CD4-positive, alpha-beta T cell treated with Interleukin-21 for 1 hour (primary cell): ENCODE measurements around the gene DAZAP1.

Source experiments
- DNase-seq: peaks from one replicate; pipeline ENCODE4 v3.0.0-alpha.2; 2020

The DAZAP1 gene

DNA sequence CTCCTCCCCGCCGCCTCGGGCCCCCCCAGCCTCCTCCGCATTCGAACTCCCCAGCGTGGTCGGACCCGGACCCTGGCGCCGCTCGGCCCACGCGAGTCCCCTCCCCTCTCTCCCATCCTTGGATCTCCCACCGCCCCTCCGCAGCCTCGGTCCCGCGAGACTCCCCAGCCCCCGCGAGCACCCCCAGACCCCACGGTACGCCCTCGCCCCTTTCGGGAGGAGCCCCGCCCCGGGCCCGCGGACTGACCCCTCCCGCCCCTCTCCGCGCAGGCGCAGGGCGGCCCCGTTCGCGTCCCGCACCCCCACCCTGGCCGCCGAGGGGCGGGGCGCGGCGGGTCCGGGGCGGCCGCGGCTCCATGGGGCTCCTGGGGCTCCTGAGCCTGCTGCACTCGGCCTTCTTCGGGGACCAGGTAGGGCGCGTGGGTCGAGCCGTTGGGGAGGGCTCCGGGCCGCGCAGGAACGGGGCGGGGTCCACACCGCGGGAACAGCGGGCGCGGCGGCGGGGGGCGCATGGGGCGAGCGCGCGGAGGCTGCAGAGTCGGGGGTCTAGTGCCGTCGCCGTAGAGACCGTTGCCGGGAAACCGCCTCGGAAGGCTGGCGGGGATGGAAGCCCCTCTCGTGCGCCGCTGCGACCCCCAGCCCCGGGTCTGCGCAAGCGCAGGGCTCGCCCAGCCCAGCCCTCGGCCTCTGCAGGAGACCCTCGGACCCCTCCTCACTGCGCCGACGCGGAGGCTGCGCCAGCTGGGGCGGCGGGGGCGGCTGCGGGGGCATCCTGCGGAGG is 38.7 kb downstream of the DAZAP1 start:
- no peak for DNase-seq

DNA sequence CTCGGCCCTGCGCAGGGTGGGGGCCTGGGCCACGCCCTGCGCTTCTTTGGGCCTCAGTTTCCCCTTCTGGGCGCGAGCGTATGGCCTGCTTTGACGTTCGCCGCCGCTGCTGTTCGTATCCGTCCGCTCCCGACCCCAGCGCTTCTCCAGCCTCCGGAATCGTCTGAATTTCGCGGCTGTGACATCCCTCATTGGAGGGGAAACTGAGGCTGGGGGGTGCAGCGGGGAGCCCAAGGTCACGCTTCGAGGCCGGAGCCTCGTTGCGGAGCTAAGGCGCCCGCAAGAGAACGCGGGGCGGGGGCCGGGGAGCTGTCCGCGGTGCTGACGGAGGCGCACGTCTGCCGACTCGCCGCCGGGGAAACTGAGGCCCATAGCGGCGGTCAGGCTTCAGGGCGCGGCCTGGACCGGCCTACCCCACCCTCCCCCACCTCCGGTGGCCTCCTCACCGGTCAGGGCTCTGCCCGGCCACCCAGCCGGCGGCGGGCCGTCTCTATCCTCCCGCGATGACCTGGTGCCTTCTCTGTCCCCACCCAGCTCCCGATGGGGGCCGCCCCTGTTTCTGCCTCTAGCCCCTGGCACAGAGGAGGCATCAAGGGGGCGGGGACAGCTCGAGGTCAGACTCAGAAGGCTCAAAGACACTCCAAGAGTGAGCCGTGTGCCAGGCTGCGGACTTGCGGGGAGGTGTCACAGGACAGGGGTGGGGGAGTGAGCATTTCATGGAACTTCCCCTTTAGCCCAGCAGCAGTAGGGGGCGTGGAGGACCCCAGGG is 39.5 kb downstream of the DAZAP1 start:
- peak; percentile 24 for DNase-seq

DNA sequence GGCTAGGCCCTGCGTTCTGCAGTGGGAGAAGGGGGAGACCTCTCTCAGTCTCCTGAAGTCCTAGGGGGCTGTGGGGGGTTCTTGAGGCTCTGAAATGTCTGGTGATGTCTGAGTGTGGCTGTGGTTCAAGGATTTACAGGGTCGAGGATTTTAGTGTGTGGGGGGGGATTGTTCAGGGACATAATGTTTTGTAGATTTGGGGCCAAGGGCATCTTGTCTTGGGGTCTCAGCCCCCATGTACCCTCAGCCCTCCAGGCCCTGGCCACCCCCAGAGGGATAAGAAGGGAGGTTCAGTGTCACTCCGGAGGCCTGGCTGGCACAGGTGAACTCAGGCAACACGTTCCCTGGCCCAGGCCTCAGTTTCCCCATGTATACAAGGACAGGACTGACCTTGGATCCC is 40.1 kb downstream of the DAZAP1 start:
- no peak for DNase-seq

DNA sequence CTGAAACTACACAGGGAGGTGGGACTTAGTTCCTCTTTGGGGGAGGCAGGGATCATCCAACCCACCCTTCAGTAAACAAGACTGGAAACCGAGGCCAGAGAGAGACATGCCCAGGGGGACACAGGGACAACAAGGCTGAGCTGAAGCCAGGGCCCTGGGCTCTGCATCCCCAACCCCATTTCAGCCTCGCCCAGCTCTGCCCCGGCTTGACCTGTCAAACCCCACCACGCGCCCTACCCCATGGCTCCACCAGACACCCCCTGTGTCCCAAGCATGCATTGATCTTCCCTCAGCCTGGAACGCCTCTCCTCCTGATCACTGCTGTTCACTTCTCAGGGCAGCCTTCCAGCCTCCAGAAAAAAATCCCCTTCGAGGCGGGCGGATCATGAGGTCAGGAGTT is 40.6 kb downstream of the DAZAP1 start:
- no peak for DNase-seq

DNA sequence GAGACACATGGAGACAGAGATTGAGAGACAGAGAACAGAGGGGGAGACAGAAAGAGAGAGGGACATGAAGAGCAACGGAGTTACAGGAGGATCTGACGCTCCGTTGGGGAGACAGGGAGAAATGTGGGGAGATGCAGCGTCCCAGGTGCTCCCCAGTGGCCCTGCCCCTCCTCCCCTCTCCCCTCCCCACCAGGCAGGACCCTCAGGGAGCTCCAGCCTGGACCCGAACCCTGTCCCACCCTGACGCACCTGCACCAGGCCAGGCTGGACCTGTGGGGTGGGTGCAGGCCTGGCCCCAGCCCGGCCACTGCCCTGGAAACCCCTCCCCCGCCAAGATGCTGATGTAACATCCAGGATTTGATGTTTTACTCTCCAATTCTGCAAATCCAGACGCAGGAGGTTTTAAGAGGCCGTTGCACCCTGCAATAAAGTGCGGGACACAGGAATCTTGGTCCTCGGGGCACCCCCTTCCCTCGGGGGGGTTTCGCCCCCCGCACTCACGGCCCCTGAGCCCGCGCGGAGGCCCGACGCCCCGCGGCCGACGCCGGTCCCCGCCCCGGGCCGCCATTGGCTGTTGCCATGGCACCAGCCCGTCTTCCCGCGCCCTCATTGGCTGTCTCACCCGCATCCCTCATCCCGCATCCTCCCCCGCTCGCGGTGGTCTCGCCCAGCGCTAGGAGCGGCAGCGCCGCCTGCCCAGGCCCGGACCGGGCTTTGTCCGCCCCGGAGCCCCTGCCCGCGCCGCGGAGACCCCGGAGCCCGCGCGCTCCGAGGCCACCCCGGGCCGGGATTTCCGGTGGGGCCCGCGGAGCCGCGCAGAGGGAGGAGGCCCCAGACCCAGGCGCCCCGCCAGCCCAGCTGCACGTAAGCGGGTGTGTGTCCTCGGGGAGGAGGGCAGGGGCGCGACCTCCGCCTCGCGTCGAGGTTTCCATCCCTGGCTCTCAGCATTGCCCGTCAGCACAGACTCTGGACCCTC is 42.4 kb downstream of the DAZAP1 start, which contains the start of gene APC2:
APC2 (plus strand) TSS at position 655 of the 976 bp plus-strand sequence. CDS start 2,881 bp downstream, outside the sequence.
- DNase-seq: peak; percentile 40

DNA sequence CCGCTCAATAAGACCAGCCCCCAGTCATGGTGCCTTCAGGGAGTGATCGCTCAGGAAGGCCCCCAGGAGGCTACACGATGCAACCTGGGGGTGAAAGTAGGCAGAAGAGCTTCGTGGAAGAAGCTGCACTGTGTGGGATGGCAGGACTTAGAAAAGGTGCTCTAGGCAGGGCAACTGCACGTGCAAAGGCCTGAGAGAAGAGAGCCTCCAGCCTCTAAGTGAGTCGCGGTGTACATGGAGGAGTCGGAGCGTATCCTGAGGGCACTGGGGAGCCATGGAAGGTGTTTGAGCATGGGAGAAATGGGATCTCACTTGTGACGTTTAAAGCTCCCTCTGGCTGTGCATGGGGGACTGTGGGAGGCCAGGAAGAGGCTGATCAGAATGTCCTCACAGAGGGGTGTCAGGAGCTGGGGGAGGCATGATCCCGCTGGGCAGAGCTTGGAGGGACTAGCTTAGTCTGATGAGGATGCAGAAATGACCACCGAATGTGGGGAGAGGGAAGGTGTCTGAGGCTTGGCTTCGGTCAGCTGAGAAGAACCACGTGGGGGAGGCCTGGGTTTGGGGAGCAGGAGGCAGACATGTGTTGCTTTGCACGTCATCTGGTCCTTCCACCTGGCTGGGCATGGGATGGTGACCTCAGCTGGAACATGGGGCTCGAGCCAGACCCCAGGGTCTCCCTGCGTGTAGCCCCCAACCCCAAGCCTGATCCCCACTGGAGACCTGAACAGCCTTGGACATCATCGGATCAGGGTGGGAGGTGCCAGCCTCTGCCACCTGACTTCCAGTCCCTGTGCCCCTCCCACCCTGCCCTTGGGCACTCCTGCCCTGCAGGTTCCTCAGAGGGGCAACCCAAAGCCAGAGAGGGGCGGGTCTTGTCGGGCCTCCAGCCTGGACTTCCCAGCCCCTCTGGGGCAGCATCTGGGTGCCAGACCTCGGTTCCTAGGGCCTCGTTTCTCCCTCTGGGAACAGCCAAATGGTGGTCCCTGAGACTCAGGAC is 43.6 kb downstream of the DAZAP1 start:
- no peak for DNase-seq

DNA sequence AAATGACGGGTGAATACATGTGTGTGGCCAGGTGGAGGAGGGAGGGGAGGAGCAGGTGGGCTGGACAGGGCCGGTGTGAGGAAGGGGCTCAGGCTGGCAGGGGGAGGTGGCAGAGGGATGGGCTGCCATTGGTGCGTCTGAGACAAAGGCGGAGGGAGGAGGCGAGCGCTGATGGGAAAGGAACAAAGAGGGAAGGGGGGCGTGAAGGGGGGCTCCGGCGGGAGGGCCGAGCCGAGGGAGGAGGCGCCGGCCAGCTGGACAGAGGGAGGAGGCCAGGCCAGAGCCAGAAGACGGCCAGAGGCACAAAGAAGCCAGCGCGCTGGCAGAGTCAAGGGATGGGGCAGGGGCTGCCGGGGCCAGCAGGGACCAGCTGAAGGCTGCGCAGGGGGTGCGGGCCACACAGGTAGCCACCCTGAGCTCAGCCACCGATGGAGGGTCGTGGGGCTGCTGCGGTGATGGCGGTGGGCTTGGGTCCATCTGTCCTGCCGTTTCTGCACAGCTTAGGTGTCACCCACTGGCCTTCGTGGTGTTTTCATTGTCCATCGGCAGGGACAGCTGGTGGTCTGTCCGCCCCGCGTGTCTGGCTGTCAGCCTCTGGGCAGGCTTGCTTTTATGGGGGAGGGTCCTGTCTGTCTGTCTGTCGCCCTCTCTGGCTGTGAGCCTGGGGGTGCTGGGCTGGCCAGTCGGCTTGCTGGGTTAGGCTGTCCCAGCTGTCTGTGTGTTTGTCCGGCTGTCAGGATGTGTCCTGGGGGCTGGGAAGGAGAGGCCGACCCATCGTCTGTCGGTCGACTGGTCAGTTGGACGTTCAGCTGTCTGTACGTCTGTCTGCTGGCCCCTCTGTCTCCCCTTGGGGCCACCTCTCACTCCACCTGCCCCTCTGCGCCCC is 44.8 kb downstream of the DAZAP1 start:
- DNase-seq: no peak

GRCh38 chr19:1452802-1453524 is 45.6 kb downstream of the DAZAP1 start:
- no peak for DNase-seq

DNA sequence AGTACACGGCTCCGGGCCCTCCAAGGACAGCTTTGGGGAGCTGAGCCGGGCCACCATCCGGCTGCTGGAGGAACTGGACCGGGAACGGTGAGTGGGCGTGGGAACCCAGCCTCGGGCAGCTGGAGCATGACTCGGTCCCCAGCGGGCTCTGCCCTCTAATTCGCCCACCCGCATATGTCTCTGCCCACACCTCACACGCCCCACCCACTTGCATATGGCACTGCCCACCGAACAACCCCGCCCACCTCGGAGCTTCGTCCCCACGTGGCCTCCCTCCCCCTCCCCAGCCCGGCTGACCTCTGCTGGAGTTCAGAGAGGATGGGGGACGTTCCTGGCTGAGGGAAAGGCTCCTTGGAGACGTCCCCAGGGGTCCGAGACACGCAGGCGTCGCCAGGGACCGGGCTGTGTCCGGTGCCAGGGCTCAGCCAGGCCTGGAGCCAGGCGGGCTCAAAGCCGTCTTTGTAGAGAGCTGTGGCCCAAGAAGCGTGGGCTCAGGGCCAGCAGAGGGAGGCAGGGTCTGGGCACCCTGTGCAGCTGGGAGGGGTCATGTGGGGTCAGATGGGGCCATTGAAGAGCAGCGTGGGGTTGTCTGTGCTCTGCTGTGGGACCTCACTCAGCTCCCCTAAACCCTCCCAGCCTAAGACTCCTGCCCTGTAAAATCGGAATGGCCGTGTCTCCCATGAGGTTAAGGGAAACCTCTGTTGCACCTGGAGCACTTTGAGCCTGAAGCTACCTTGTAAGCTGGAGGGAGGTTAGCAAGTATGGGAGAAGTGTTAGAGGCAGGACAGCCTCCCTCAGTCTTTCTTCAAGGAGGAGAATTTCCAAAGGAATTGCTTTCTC is 46.4 kb downstream of the DAZAP1 start:
- DNase-seq: peak; percentile 22

DNA sequence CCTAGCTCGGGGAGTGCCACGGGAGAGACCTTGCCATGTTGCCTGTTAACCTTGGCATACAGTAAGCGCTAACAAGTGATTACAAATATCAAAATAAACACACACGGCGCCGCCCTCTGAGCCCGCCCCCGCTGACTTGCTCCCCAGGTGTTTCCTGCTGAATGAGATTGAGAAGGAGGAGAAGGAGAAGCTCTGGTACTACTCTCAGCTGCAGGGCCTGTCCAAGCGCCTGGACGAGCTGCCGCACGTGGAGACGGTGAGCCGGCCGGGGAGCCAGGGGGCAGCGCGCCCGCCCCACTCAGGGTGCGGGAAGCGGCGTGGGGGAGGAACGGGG is 47.6 kb downstream of the DAZAP1 start:
- DNase-seq: no peak

GRCh38 chr19:1455336-1456120 is 48.1 kb downstream of the DAZAP1 start:
- peak; percentile 66 for DNase-seq

DNA sequence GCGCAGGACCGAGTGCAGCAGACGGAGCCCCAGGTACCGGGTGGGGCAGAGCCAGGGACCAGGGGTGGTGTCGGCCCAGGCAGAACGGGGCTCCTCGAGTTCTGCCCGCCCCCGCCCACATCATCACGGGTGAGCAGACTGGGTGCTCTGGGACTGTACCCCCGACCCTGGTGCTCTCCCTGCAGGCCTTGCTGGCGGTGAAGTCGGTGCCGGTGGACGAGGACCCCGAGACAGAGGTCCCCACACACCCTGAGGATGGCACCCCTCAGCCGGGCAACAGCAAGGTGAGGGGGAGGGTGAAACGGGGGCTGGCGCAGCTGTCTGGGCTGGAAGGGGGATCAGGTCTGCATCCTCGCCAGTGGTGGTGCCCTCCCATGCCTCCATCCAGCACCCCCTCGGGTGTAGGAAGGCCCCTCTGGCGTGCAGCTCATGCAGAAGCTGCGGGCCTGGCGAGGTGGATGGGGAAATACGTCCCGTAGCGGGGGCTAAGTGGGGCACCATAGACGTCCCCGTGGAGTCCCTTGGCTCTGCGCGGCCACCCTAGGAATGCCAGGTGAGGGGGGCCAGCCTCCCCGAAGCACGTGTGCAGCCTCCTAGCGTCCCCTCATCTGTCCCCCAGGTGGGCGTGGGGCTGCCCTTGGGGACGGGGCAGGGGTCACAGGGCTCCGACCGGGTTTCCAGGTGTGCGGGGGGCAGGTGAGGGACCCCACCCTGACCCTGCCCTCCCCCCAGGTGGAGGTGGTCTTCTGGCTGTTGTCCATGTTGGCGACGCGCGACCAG is 48.9 kb downstream of the DAZAP1 start:
- no peak for DNase-seq

GRCh38 chr19:1457031-1457739 is 49.8 kb downstream of the DAZAP1 start:
- no peak for DNase-seq

DNA sequence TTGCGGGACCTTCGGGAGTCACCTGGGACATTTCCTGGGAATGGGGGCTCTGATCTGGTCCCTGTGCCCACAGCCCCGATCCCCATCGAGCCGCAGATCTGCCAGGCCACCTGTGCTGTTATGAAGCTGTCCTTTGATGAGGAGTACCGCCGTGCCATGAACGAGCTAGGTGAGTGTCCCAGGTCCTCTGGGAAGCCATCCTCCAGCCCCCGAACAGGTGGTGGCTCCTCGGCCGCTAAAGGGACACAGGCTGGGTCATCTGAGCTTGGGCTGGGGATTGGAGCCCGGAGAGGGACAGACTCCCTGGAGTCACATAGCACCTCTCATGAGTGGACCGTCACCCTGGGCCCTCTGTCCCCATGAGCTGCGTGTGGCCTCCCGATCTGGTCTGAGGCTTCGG is 50.5 kb downstream of the DAZAP1 start:
- DNase-seq: no peak

- DNase-seq: no peak
Observed at GRCh38 chr19:1459479-1459878, 52.1 kb downstream of the DAZAP1 start.
